HCT116 (cell line): Measurements from ENCODE around the gene SLC16A10. TPM values are rescaled to one million over a fixed set of nuclear protein-coding genes. Genes with fewer than 3 reads are reported as not detected.
"Not testable (repeated sequence)": the region's sequence is repeated elsewhere in the genome, so short reads cannot be mapped to it uniquely, and the experiment has no call there.

Source experiments
- ATAC-seq: fragments of 200-7000 bp; cut with Tn5 transposase; 2 replicates; pipeline ENCODE4 v1.9.1; 2020; ENCODE audit warnings: mild to moderate bottlenecking, moderate library complexity
- BruUV-seq: library from RNA; stranded (reverse); fragments of 400-500 nt; replicated peaks from 2 replicates; lab custom pipeline; 2021; lab: Mats Ljungman, UMichigan
- CTCF ChIA-PET: fragments of 300-600 bp; sonication (Branson Sonifier 250); formaldehyde crosslinking; loops from one replicate; lab custom pipeline; 2021; ENCODE audit warnings: antibody characterized with exemption; lab: Charles Lee
- POLR2A ChIA-PET: fragments of 300-600, 350-600 bp; sonication (Branson Sonifier 250); formaldehyde crosslinking; loops from one replicate; lab custom pipeline; 2021; ENCODE audit warnings: antibody characterized with exemption; lab: Charles Lee
- RAD21 ChIA-PET, 2 experiments: fragments of 300-600 bp; sonication (Branson Sonifier 250); formaldehyde crosslinking; loops; one replicate each; lab custom pipeline; 2023; ENCODE audit warnings: low total read pairs in 2 of 2; ENCODE audit not compliant: uncharacterized antibody in 2 of 2, unreplicated experiment in 2 of 2, low non-redundant PET in 1 of 2; lab: Charles Lee
- DNase-seq: peaks from one replicate; pipeline ENCODE4 v3.0.0-alpha.2; 2010; ENCODE audit warnings: low read depth, low spot score
- H2AFZ ChIP-seq: fragments of 200-600 bp; shearing (Covaris generic), sonication (generic); 2 replicates; pipeline ENCODE4 v1.6.1; 2017; ENCODE audit warnings: low read depth, mixed run types, mixed read lengths, antibody characterized with exemption, low read length; ENCODE audit not compliant: poor library complexity, severe bottlenecking
- H3K27ac ChIP-seq: 2 replicates; pipeline ENCODE4 v1.5.1; 2012; ENCODE audit warnings: low read depth, low read length
- H3K27me3 ChIP-seq: fragments of 200-600 bp; sonication (generic); 2 replicates; pipeline ENCODE4 v1.6.1; 2016; ENCODE audit warnings: mixed run types, low read length, mixed read lengths; ENCODE audit not compliant: insufficient read depth
- H3K36me3 ChIP-seq, 2 experiments: fragments of 200-500 bp in 1 of 2; fragments of 200-600 bp in 1 of 2; sonication (Bioruptor generic) in 1 of 2; sonication (generic) in 1 of 2; 2 replicates each; pipeline versions ENCODE4 v1.5.1 to v1.6.1; 2014 to 2016; ENCODE audit warnings: low read length in 2 of 2, inconsistent platforms in 1 of 2, mixed read lengths in 1 of 2, mixed run types in 1 of 2; ENCODE audit not compliant: insufficient read depth in 2 of 2, control insufficient read depth in 1 of 2
- H3K4me1 ChIP-seq, 2 experiments: fragments of 200-600 bp in 1 of 2; sonication (generic) in 1 of 2; 2 replicates each; pipeline versions ENCODE4 v1.5.1 to v1.6.1; 2012 to 2017; ENCODE audit warnings: low read length in 2 of 2, inconsistent platforms in 1 of 2, mild to moderate bottlenecking in 1 of 2, mixed read lengths in 1 of 2, mixed run types in 1 of 2, moderate library complexity in 1 of 2; ENCODE audit not compliant: insufficient read depth in 2 of 2, control insufficient read depth in 1 of 2
- H3K4me2 ChIP-seq: fragments of 200-600 bp; sonication (generic); 2 replicates; pipeline ENCODE4 v1.6.1; 2017; ENCODE audit warnings: mixed run types, low read length, mixed read lengths
- H3K4me3 ChIP-seq, 2 experiments: fragments of 200-600 bp in 1 of 2; sonication (generic) in 1 of 2; replicated peaks in 1 of 2; 2 replicates each; pipeline ENCODE4 v1.5.1; 2011 to 2016; ENCODE audit warnings: low read length in 2 of 2, control low read depth in 1 of 2, low read depth in 1 of 2, mild to moderate bottlenecking in 1 of 2, mixed read lengths in 1 of 2, mixed run types in 1 of 2
- H3K79me2 ChIP-seq: fragments of 200-600 bp; sonication (generic); 2 replicates; pipeline ENCODE4 v1.6.1; 2017; ENCODE audit warnings: mild to moderate bottlenecking, mixed run types, low read length, moderate library complexity, mixed read lengths; ENCODE audit not compliant: insufficient read depth
- H3K9ac ChIP-seq: fragments of 200-600 bp; sonication (generic); 2 replicates; pipeline ENCODE4 v1.6.1; 2016; ENCODE audit warnings: low read length, mixed read lengths
- H3K9me2 ChIP-seq: fragments of 200-600 bp; sonication (generic), shearing (Covaris generic); 2 replicates; pipeline ENCODE4 v1.6.1; 2017; ENCODE audit warnings: mixed run types, mild to moderate bottlenecking, moderate library complexity; ENCODE audit not compliant: insufficient read depth
- H3K9me3 ChIP-seq, 2 experiments: fragments of 200-500 bp in 1 of 2; fragments of 200-600 bp in 1 of 2; sonication (Bioruptor generic) in 1 of 2; sonication (generic) in 1 of 2; 2 replicates each; pipeline ENCODE4 v1.6.1; 2014 to 2017; ENCODE audit warnings: low read length in 2 of 2, mixed read lengths in 2 of 2, inconsistent platforms in 1 of 2, low read depth in 1 of 2, mild to moderate bottlenecking in 1 of 2, mixed run types in 1 of 2, moderate library complexity in 1 of 2; ENCODE audit not compliant: control insufficient read depth in 1 of 2, insufficient read depth in 1 of 2
- H4K20me1 ChIP-seq: fragments of 200-600 bp; sonication (generic), shearing (Covaris generic); 2 replicates; pipeline ENCODE4 v1.6.1; 2017; ENCODE audit warnings: mixed run types, mild to moderate bottlenecking, moderate library complexity; ENCODE audit not compliant: insufficient read depth
- CBX3 ChIP-seq: IDR thresholded peaks from 2 replicates; pipeline ENCODE4 v1.6.1; 2012; ENCODE audit warnings: low read depth
- CEBPB ChIP-seq: IDR thresholded peaks from 2 replicates; pipeline ENCODE4 v1.6.1; 2012; ENCODE audit warnings: low read depth
- ELF1 ChIP-seq: IDR thresholded peaks from 2 replicates; pipeline ENCODE4 v1.6.1; 2012; ENCODE audit warnings: low read depth, borderline replicate concordance
- EZH2 ChIP-seq: fragments of 200-600 bp; sonication (generic); IDR thresholded peaks from 2 replicates; pipeline ENCODE4 v1.6.1; 2017; ENCODE audit warnings: antibody characterized with exemption, mixed run types
- JUND ChIP-seq: IDR thresholded peaks from 2 replicates; pipeline ENCODE4 v1.6.1; 2012
- RAD21 ChIP-seq: IDR thresholded peaks from 2 replicates; pipeline ENCODE4 v1.6.1; 2012; ENCODE audit warnings: low read depth, mild to moderate bottlenecking
- SIN3A ChIP-seq: IDR thresholded peaks from 2 replicates; pipeline ENCODE4 v1.6.1; 2012; ENCODE audit warnings: low read depth
- SP1 ChIP-seq: IDR thresholded peaks from 2 replicates; pipeline ENCODE4 v1.6.1; 2012; ENCODE audit warnings: low read depth
- SRF ChIP-seq: IDR thresholded peaks from 2 replicates; pipeline ENCODE4 v1.6.1; 2012; ENCODE audit warnings: low read depth
- YY1 ChIP-seq: IDR thresholded peaks from 2 replicates; pipeline ENCODE4 v1.6.1; 2011; ENCODE audit warnings: low read length, low read depth, moderate library complexity, mild to moderate bottlenecking; ENCODE audit not compliant: insufficient replicate concordance; ENCODE audit errors: extremely low read depth
- ZBTB33 ChIP-seq: IDR thresholded peaks from 2 replicates; pipeline ENCODE4 v1.6.1; 2011; ENCODE audit warnings: mild to moderate bottlenecking, low read length, moderate library complexity; ENCODE audit not compliant: insufficient replicate concordance; ENCODE audit errors: extremely low read depth
- ZFX ChIP-seq: fragments of 450-650 bp; IDR thresholded peaks from 2 replicates; pipeline ENCODE4 v1.6.1; 2017
- ZNF274 ChIP-seq: fragments of 200-500 bp; sonication (Bioruptor generic); IDR thresholded peaks from 2 replicates; pipeline ENCODE4 v1.6.1; 2014; ENCODE audit warnings: mild to moderate bottlenecking, low read depth, low read length, inconsistent platforms
- intact Hi-C: fragments of 100-400 bp; cut with micrococcal nuclease; formaldehyde crosslinking; loops from 2 replicates; pipeline ENCODE4 v1.10.0; 2022
- total RNA-seq: library from RNA; stranded (reverse); gene quantifications from one replicate; pipeline ENCODE4 v1.2.1, GENCODE V29; 2021; ENCODE audit not compliant: unreplicated experiment
- TF ChIP-seq, protein P1 (sequence below): IDR thresholded peaks from 2 replicates; pipeline ENCODE4 v1.6.1; 2012; ENCODE audit warnings: low read depth
- TF ChIP-seq, protein P2 (sequence below): IDR thresholded peaks from 2 replicates; pipeline ENCODE4 v1.6.1; 2012

The SLC16A10 gene
- total RNA-seq, 1 experiment from 2014 or later = 8.3 TPM

DNA sequence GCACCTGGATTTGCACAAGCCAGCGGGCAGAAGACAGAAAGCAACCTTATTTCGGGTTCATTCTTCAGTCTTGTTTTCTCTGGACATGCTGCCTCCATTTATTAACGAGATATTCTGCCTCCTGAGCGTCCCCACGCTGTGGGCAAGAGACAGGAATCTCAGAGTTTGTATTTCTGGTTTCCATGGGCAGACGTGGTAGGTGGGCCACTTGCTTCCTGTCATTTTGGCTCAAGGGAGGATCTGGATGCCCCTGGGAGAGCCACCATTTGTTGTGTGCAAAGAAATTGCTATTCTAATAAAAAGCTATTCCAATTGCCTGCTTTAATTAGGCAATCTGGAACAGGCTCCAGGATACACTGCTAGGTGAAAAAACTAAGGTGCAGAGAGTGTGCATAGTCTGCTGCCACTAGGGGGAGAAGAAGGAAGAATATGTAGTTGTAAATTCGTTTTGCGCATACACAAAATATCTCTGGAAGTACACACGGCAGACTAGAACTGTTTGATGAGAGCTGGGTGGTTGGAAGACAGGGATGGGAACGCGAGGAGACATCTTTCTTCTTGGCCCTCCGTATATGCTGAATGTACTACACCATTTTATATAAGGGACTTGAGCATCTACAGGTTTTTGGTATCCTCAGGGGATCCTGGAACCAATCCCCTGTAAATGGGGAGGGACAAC is 30.1 kb upstream of the SLC16A10 start (continued):
- TF ChIP-seq RAD21 = peak; percentile 79
- TF ChIP-seq, protein P1, sequence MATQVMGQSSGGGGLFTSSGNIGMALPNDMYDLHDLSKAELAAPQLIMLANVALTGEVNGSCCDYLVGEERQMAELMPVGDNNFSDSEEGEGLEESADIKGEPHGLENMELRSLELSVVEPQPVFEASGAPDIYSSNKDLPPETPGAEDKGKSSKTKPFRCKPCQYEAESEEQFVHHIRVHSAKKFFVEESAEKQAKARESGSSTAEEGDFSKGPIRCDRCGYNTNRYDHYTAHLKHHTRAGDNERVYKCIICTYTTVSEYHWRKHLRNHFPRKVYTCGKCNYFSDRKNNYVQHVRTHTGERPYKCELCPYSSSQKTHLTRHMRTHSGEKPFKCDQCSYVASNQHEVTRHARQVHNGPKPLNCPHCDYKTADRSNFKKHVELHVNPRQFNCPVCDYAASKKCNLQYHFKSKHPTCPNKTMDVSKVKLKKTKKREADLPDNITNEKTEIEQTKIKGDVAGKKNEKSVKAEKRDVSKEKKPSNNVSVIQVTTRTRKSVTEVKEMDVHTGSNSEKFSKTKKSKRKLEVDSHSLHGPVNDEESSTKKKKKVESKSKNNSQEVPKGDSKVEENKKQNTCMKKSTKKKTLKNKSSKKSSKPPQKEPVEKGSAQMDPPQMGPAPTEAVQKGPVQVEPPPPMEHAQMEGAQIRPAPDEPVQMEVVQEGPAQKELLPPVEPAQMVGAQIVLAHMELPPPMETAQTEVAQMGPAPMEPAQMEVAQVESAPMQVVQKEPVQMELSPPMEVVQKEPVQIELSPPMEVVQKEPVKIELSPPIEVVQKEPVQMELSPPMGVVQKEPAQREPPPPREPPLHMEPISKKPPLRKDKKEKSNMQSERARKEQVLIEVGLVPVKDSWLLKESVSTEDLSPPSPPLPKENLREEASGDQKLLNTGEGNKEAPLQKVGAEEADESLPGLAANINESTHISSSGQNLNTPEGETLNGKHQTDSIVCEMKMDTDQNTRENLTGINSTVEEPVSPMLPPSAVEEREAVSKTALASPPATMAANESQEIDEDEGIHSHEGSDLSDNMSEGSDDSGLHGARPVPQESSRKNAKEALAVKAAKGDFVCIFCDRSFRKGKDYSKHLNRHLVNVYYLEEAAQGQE = no peak

DNA sequence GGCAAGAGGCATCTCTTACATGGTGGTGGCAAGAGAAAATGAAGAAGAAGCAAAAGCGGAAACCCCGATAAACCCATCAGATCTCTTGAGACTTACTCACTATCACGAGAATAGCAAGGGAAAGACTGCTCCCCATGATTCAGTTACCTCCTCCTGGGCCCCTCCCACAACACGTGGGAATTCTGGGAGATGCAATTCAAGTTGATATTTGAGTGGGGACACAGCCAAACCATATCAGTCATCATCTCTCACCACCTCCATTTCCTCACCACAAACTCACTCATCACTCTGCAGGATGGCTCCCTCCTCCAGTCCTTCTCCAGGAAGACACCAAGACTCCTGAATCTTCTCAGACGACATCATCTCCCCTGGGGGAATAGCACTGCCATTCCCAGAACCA is 25.8 kb upstream of the SLC16A10 start:
- no peak for TF ChIP-seq EZH2
- no peak for TF ChIP-seq ZNF274
- no peak for TF ChIP-seq SP1
- TF ChIP-seq CBX3 = no peak
- no peak for TF ChIP-seq SRF
- TF ChIP-seq YY1 = no peak
- no peak for TF ChIP-seq ZBTB33
- TF ChIP-seq ELF1 = no peak
- TF ChIP-seq, protein P2, sequence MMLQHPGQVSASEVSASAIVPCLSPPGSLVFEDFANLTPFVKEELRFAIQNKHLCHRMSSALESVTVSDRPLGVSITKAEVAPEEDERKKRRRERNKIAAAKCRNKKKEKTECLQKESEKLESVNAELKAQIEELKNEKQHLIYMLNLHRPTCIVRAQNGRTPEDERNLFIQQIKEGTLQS = no peak
- TF ChIP-seq ZFX = no peak
- TF ChIP-seq CEBPB = no peak
- TF ChIP-seq SIN3A = no peak
- TF ChIP-seq JUND = no peak
- no peaks in the 10 kb centered on the region for H3K9me2 ChIP-seq
- no TSS peak for BruUV-seq
- no peak overlapping the region for H3K9ac ChIP-seq
- ChIA-PET RAD21 (no interaction called here), POLR2A (no interaction called here), CTCF (no interaction called here)
- no peak overlapping the region for H3K27ac ChIP-seq
- no peaks in the 10 kb centered on the region for H3K36me3 ChIP-seq
- H3K4me2 ChIP-seq = no peak overlapping the region
- H3K4me1 ChIP-seq = no peaks in the 10 kb centered on the region
- no peak for DNase-seq
- no peak for ATAC-seq
- H2AFZ ChIP-seq = no peak overlapping the region
- H4K20me1 ChIP-seq = no peaks in the 10 kb centered on the region
- H3K79me2 ChIP-seq = no peaks in the 10 kb centered on the region
- H3K9me3 ChIP-seq = no peaks in the 10 kb centered on the region
- H3K27me3 ChIP-seq = no peaks in the 10 kb centered on the region
- H3K4me3 ChIP-seq = no peak overlapping the region
- intact Hi-C loops = no loop called here

- intact Hi-C loops, ATAC-seq, H3K9ac ChIP-seq, H3K36me3 ChIP-seq, BruUV-seq, H3K79me2 ChIP-seq, POLR2A ChIA-PET, H3K27me3 ChIP-seq, H3K9me3 ChIP-seq, H3K4me2 ChIP-seq, H3K9me2 ChIP-seq, H3K4me1 ChIP-seq, H3K27ac ChIP-seq, CTCF ChIA-PET, RAD21 ChIA-PET, DNase-seq, H2AFZ ChIP-seq, H3K4me3 ChIP-seq, H4K20me1 ChIP-seq: not testable (repeated sequence)
These were observed 25.3 kb upstream of the SLC16A10 start for GRCh38 chr6:111061985-111062384.
